DMS79 (cell line): ENCODE data around the gene CA14.
"Not testable (repeated sequence)": the region's sequence is repeated elsewhere in the genome, so short reads cannot be mapped to it uniquely, and the experiment has no call there.

ENCODE experiments used
- DNase-seq: peaks from one replicate; lab custom pipeline; 2025; lab: John Stamatoyannopoulos, UW

Gene CA14

DNA sequence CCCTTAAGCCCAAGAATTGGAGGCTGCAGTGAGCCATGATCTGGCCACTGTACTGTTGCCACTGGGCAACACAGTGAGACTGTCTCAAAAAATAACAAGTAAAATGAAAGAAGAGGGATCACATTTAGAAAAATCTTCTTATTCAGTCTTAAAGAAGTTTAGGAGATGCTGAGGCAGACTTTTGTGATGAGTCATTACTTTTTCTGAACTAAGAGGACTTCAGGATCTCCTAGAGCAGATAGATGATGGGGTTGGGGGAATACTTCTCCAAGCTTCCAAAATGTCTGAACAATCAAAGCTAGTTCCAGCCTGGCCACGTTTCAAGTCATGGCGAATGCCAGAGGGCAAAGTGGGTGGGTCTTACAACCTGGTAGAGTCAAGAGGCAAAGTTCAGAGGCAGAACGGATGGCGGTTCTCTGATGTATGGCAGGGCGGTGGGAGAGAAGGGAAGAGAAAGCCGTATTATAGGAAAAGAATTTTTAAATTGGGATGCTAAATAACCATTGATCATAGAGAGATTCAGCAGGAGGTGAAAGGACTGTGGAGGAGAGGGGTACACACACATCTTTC lies 22.6 kb downstream of the CA14 start:
- DNase-seq: no peak

DNA sequence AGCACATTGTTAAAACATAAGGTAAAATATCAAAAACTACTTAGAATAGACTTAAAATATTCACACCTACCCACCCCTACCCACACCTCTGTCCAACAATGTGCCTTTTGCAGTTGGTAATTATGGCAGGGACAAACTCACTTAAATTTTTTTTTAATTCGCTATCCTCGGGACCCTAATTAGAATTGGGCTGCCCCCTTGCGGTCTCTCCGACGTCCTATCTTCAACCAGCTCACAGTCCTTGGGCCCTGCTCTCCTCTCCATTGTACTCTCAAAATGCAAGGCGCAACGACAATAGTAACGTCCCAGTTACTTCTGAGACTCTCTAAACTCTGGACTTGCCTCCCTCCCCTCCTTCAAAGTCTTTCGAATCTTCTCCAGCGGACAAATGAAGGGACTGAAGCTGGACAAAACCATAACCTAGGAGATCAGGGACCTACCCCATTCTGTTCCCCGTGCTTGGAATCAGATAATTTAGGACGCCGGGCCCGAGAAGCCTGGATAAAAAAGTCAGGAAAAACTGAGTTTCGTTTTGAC lies 23.7 kb downstream of the CA14 start:
- peak; percentile 21 for DNase-seq

DNA sequence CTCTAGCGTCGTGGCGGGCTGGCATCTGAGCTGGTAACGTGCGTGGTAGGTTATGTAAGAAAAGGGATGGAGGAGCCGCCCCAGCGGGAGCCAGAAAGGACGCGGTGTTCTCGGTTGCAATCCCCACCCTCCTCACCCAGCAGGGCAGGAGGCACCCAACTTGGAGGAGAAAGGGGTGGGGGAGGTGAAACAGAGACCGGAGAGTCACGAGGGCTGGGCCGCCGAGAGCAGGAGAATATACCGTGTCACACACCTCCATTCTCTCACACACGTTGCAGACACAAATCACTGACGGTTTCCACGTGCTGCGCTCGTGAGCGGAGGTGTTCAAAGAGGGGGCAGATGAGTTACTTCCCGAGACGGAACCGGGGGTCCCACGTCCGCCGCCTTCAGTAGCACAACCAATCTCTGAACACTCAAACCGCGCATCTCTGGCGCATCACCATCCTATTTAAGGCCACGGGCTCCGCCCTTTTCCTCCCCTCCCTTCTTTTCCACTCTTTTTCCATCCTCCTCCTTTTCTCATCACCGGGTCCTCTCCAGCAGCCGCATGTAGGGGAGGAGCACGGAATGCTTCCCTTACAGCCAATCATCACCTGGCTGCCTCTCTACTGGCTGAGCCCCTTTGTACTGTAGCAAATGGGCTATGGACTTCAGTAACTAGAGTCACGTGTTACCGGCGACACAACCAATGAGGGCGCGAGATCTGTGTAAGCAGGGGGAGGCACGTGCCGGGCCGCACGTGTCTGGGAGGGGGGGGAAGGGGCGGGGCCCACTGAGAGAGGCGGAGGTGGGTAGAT lies 24.4 kb downstream of the CA14 start, which contains the start of gene CIART:
Gene CIART, plus strand, starts transcription at position 797 of the 800 bp plus-strand sequence. CDS start 714 bp downstream, outside the sequence.
- DNase-seq: peak; percentile 99

DNA sequence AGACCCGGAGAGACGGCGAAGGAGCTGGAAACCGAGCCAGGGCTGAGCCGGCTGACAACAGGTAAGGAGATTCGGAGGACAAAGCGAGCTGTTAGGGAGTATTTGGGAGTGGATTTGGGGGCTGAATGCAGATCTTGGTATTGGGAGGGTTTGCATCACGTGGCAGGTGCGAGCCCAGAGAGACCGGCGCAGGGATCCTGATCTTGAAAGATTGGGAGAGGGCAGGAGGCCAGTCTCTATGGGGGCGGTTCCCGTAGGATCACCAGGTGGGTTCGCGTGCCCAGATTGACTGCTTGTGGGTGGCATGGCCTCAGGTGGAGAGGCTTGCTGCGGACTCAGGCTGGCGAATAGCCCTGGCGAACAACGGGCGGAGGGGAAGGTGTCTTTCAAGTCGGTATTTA lies 25.0 kb downstream of the CA14 start:
- DNase-seq: no peak

DNA sequence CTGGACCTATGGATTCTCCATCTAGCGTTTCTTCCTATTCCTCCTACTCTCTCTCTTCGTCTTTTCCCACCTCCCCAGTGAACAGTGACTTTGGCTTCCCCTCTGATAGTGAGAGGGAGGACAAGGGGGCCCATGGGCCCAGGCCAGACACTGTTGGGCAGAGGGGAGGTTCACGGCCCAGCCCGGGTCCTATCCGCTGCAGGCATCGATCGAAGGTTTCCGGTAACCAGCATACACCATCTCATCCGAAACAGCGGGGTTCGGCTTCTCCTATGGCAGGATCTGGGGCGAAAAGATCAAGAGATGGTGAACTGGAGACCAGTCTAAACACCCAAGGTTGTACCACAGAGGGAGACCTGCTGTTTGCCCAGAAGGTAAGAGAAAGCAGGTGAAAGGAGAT lies 25.7 kb downstream of the CA14 start:
- no peak for DNase-seq

DNA sequence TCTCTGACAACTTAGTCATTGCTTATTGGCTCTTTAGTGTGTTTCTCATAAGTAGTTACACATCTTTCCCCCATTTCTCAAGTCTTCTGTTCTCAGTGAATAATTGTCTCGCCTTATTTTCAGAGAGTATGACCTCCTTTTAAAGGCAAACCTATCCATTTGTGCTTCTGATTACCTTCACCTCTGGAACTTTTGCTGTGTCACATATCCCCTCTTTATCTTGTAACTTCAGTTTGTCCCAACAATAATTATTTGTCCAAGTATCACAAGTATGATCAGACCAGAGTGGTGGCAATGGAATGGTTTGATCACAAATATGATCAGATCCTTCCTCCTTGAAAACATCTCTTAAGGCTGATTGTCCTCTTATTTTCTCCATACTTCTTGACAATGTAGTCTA lies 30.8 kb downstream of the CA14 start:
- no peak for DNase-seq

DNA sequence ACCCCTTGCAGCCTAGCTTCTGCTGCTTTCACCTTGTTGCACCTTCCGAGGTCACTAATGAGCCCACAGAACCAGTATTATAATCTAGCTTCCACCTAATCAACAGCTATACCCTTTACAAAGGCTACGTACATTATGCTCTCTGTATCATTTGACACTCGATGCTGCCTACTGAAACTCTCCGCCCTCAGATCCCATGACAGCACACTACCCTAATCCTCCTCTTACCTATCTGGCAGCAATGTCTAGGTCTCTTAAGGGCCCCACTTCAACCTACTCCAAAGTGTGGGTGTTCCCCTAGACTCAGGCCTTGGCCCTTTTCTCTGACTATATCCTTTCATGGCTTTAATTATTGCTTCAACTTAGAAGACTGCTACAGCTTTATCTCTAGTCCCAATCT lies 31.2 kb downstream of the CA14 start:
- no peak for DNase-seq

DNA sequence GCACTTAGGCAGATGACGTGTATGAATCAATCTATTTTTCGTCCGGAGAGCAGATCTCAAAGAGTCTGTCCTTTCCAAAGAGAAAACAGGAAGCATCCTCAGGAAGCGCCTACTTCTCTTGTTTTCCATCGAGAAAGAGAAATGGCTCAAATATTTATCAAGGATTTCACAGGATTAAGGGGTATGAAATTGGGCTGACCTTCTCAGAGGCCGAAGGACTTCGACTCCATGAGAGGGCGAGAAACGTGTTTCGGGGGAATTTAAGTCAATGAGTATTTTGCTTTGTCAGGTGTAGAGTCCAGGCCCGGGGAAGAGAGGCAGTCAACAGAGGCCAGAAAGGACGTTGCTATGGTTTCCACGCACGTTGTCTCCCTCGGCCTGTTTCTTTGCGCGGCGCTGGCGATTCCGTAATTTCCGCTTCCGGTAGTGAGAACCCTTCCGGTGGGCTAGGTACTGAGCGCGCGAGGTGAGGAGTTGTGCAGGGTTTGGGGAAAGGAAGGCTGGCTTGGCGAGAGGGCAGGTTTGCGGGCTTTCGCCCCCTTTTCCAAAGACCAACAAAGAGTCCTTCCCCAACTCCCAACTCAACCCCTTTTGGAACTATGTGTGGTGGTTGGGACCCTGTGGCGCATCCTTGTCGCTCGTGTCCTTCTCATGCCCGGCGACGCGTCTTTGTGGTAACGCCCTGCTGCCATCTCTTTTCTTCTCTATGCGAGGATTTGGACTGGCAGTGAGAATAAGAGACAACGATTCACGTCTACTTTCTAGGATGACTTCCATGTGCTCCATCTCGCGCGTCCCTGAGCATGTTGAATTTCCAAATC lies 36.1 kb downstream of the CA14 start, which contains the start of gene MRPS21:
Gene MRPS21, plus strand, starts transcription at position 429 of the 821 bp plus-strand sequence. CDS start 506 bp downstream, outside the sequence.
- DNase-seq: peak; percentile 91

DNA sequence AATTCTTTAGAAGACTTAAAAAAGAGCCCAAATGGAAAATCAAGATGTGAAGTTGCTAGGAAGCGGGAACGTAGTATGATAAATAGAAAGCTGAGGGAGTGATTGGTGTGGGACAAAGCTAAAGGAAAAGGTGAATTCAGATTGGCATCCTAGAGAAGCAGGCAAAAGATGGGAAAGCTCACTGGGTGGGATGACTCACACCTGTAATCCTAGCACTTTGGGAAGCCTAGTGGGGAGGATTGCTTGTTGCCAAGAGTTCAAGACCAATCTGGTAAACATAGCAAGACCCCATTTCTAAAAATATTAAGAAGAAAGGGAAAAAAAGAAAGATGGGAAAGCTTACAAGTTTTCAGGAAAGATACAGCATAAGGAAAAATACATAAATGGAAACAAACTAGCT lies 37.9 kb downstream of the CA14 start:
- no peak for DNase-seq

DNA sequence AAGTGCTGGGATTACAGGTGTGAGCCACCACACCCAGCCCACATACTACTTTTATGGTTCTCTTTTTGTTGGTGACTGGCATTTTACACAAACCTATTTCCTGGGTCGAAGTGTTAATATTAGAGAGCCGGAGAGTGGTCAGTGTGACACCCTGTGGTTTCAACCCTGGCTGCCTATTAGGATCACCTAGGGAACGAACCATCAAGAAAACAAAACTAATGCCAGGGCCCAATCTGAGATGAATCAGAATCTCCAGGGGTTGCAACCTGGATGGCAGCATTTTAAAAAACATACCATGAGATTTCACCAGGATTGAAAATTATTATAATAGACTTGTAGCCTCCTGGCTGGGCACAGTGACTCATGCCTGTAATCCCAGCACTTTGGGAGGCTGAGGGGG lies 42.1 kb downstream of the CA14 start:
- no peak for DNase-seq

DNA sequence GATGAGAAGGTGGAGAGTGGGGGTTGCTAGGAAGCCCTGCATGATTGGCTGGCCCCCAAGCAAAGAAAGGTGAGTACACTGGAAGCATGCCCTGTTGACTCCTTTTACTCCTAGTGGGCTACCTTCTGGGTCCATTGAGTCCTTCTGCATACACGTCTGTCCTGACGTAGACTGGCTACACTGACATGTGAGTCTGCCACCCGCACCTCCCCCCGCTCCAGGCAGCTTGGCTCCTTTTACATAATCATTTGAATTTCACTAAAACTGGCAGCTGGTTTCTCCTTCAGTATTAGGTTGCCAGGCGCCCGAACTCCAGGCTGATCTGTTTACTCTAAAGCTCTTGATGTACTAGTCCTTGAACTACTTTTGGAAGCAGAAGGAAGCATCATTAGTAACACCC lies 44.8 kb downstream of the CA14 start:
- no peak for DNase-seq

DNA sequence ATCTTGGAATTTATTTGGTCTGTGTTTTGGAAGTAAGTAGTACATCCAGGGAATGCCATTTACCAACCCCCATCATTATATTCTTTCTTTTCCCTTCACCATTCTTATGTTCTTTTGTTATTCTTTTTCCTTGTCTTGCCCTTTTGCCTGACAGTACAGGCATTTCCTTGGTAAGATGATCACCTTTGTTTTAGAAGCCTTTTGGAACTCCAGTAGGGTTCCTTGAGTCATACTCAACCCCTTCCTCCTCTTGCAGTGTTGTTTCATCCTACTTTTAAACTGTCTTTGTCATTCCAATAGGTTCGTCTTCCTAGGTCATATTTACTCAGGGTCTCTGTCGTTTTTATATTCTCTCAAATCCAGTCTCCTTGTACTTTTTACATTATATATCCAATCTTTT lies 45.3 kb downstream of the CA14 start:
- DNase-seq: no peak

DNA sequence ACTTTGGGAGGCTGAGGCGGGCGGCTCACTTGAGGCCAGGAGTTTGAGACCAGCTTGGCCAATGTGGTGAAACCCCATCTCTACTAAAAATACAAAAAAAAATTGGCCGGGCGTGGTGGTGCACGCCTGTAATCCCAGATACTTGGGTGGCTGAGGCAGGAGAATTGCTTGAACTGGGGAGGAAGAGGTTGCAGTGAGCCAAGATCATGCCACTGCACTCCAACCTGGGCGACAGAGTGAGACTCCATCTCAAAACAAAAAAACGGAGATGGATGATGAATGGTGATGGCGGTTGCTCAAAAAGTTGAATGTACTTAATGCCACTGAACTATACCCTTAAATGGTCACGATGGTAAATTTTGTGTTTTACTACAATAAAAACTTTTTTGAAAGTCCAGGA lies 51.0 kb downstream of the CA14 start:
- DNase-seq: not testable (repeated sequence)

DNA sequence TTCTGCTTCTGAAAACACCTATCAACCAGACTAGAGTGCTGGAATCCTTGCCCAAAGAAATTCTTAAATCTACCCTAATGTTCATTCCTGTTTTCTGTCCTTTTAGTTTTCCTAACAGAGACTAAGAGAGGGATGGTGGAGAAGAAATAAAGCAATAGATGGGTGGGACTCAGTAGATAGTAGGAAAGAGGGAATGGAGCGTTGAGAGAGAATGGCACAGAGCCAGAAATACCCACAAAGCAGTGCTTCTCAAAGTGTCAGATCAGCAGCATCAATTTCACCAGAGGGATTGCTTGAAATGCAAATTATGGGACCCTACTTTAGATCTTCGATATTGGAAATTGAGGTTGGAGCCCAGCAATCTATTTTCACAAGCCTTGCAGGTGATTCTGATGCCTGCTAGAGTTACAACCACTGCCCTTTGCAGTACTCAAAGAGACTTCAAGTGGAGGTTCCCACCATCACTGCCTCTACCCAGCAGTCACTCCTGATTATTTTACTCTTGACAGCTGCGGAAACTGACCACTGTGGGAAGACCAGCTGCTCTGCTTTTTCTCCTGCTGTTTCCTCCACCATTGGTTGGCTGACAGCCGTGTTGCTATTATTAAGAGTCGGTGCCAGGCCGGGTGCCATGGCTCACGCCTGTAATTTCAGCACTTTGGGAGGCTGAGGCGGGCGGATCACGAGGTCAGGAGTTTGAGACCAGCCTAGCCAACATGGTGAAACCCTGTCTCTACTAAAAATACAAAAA lies 52.4 kb downstream of the CA14 start:
- DNase-seq: peak; percentile 36

DNA sequence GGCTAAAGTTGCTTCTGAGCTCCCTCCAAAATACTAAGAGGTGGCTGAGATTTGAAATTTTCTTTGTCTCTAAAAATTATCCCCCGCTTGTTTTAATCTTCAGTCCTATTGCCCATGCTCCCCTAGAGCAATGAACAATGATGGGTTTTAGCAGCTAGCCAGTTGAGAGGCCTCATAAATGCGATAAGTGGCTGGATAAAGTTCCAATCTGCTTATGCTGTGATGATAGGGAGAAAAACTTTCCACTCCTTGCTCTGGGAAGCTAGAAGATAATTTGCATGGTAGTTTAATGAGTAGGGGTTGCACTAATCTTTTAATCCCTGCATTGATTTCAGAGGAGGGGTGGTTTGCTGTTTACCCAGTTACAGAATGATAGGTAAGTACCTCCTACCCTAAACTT lies 54.2 kb downstream of the CA14 start:
- DNase-seq: no peak
